GM21717 (cell line): ENCODE results near the gene TXNRD1.
A peak's percentile ranks its signal among the peaks of the same experiment; 100 is the strongest.
"Not testable (repeated sequence)": the region's sequence is repeated elsewhere in the genome, so short reads cannot be mapped to it uniquely, and the experiment has no call there.

Source experiments
- ATAC-seq: cut with Tn5 transposase; IDR thresholded peaks from one replicate; pipeline ENCODE4 v1.9.1; 2021; ENCODE audit warnings: mild to moderate bottlenecking, moderate library complexity; ENCODE audit not compliant: unreplicated experiment

Gene TXNRD1

GRCh38 chr12:104215638-104216297 is at the start of gene TXNRD1:
TSS of gene TXNRD1 (plus strand) at chr12:104215779. CDS start at chr12:104215803, 24 bp downstream.
- ATAC-seq = peak; percentile 92

GRCh38 chr12:104165801-104166200 is 49.8 kb upstream of the TXNRD1 start:
- ATAC-seq = no peak

- no peak for ATAC-seq
Observed at GRCh38 chr12:104166465-104166864, 49.1 kb upstream of the TXNRD1 start.

GRCh38 chr12:104167519-104168458 is 47.8 kb upstream of the TXNRD1 start:
- ATAC-seq = no peak

- ATAC-seq = no peak
Observed at GRCh38 chr12:104168596-104168995, 47.0 kb upstream of the TXNRD1 start.

GRCh38 chr12:104171785-104172569 is 43.6 kb upstream of the TXNRD1 start:
- no peak for ATAC-seq

GRCh38 chr12:104172570-104172947 is 43.0 kb upstream of the TXNRD1 start:
- no peak for ATAC-seq

- not testable (repeated sequence) for ATAC-seq
Observed at GRCh38 chr12:104173804-104174203, 41.8 kb upstream of the TXNRD1 start.

GRCh38 chr12:104175726-104176247 is 39.8 kb upstream of the TXNRD1 start:
- ATAC-seq = no peak

GRCh38 chr12:104177336-104177662 is 38.3 kb upstream of the TXNRD1 start:
- no peak for ATAC-seq

- ATAC-seq = no peak
Observed at GRCh38 chr12:104177663-104178501, 37.7 kb upstream of the TXNRD1 start.

GRCh38 chr12:104180374-104180773 is 35.2 kb upstream of the TXNRD1 start:
- ATAC-seq = no peak

GRCh38 chr12:104181313-104181712 is 34.3 kb upstream of the TXNRD1 start:
- no peak for ATAC-seq

- no peak for ATAC-seq
Observed at GRCh38 chr12:104182144-104182543, 33.4 kb upstream of the TXNRD1 start.

GRCh38 chr12:104182621-104183378 is 32.8 kb upstream of the TXNRD1 start:
- ATAC-seq = no peak

GRCh38 chr12:104183443-104183842 is 32.1 kb upstream of the TXNRD1 start:
- ATAC-seq = no peak

GRCh38 chr12:104187446-104188155 is 28.0 kb upstream of the TXNRD1 start:
- no peak for ATAC-seq

GRCh38 chr12:104188534-104188933 is 27.0 kb upstream of the TXNRD1 start:
- no peak for ATAC-seq
